ENCODE results near the gene RCVRN.

DNA sequence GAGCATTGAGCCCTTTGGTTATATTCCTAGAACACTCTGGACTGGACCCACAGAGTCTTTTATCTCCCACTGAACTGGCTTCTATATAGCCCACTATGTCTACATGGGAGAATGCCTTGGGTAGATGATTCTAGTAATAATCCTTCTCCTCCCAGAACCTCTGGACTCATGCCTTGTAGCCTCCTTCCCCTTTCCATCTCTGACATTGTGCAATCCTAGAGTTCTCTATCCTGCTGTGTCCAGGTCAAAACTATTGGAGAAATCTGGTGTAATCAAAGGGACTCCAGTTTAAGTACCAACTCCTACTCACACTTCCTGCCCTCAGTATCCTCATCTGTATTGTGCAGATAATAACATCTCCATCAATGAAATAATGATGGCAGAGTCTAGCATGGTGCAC, 9.1 kb downstream of the RCVRN start:
- no peak for TF ChIP-seq ELF4 (IDR thresholded peaks at IDR 0.05)
- no peak for TF ChIP-seq FOXM1 (IDR thresholded peaks at IDR 0.05; ENCODE audit: borderline replicate concordance)
- TF ChIP-seq ARNT (IDR thresholded peaks at IDR 0.05): no peak
- no peak for TF ChIP-seq HDGF (IDR thresholded peaks at IDR 0.05; ENCODE audit: borderline replicate concordance)
- TF ChIP-seq SP1 (IDR thresholded peaks at IDR 0.05): no peak
- no peak for TF ChIP-seq TARDBP (IDR thresholded peaks at IDR 0.05)
- no peak for TF ChIP-seq FOXA1 (IDR thresholded peaks at IDR 0.05)
- TF ChIP-seq FOXK2 (IDR thresholded peaks at IDR 0.05): no peak
- TF ChIP-seq BHLHE40 (IDR thresholded peaks at IDR 0.05; ENCODE audit: borderline replicate concordance): no peak
